Cardiac muscle cell (in vitro differentiated cells and primary cell): ENCODE measurements around the gene RBMX. TPM values are rescaled to one million over a fixed set of nuclear protein-coding genes. Genes with fewer than 3 reads are reported as not detected.
"Not testable (repeated sequence)": the region's sequence is repeated elsewhere in the genome, so short reads cannot be mapped to it uniquely, and the experiment has no call there.

Experiments
- DNase-seq, 2 donors: peaks; one replicate each; pipeline versions ENCODE4 v3.0.0 to v3.0.0-alpha.2; 2010 to 2017; ENCODE audit warnings: low read depth in 1 of 2, low spot score in 1 of 2
- H3K27ac ChIP-seq: fragments of 200-600 bp; sonication (generic); 2 replicates; pipeline ENCODE4 v1.5.1; 2016
- H3K27me3 ChIP-seq: fragments of 200-600 bp; sonication (generic); 2 replicates; pipeline ENCODE4 v1.6.0; 2016; ENCODE audit warnings: control low read depth
- H3K36me3 ChIP-seq: fragments of 200-600 bp; sonication (generic); 2 replicates; pipeline ENCODE4 v1.5.1; 2016; ENCODE audit warnings: control low read depth
- H3K4me1 ChIP-seq: fragments of 200-600 bp; sonication (generic); 2 replicates; pipeline ENCODE4 v1.8.1; 2017; ENCODE audit warnings: low read depth, mild to moderate bottlenecking, mixed run types
- H3K4me3 ChIP-seq: fragments of 200-600 bp; sonication (generic); 2 replicates; pipeline ENCODE4 v1.5.1; 2016; ENCODE audit warnings: mild to moderate bottlenecking
- H3K9me3 ChIP-seq: fragments of 200-600 bp; sonication (generic); 2 replicates; pipeline ENCODE4 v1.5.1; 2017; ENCODE audit warnings: low read depth, mild to moderate bottlenecking, control low read depth
- CTCF ChIP-seq: IDR thresholded peaks from 2 replicates; pipeline ENCODE4 v1.5.1; 2012; ENCODE audit warnings: low read depth, mild to moderate bottlenecking, low read length
- polyA plus RNA-seq: library from polyadenylated mRNA; unstranded; fragments of >200 nt; fragmentation: Nextera tagmentation; extraction: Ambion mirVana; gene quantifications from 2 replicates; pipeline ENCODE4 v1.2.1, GENCODE V29; 2016
- total RNA-seq: library from RNA; depleted of rRNA; stranded (reverse); fragments of >200 nt; gene quantifications from 2 replicates; pipeline ENCODE4 v1.2.3, GENCODE V29; 2016

Gene RBMX
- total RNA-seq (304 and 370 TPM in 2 replicates), polyA plus RNA-seq (169 and 232 TPM in 2 replicates)

- Histone ChIP-seq H3K27ac (peak within 1 kb of the TSS; percentile 93), H3K4me1 (no peaks in the 10 kb centered on the region), H3K27me3 (no peaks in the 10 kb centered on the region), H3K36me3 (peaks cover 17% of the 10 kb centered on the region), H3K4me3 (peak within 1 kb of the TSS; percentile 77), H3K9me3 (no peaks in the 10 kb centered on the region)
- peak; percentile 92 to 95 for DNase-seq
- no peak for TF ChIP-seq CTCF
These were observed at the start of gene RBMX for GRCh38 chrX:136880452-136881013. Gene RBMX (minus strand): TSS chrX:136880725. CDS start chrX:136879427, 1,298 bp downstream.

GRCh38 chrX:136921438-136921837 is 40.9 kb upstream of the RBMX start:
- not testable (repeated sequence) for H3K36me3 ChIP-seq, H3K27me3 ChIP-seq, H3K4me3 ChIP-seq, H3K9me3 ChIP-seq, H3K4me1 ChIP-seq, H3K27ac ChIP-seq, DNase-seq

- Histone ChIP-seq H3K4me1 (no peaks in the 10 kb centered on the region), H3K27ac (no peak overlapping the region), H3K36me3 (no peaks in the 10 kb centered on the region), H3K9me3 (no peaks in the 10 kb centered on the region), H3K4me3 (no peak overlapping the region), H3K27me3 (no peaks in the 10 kb centered on the region)
- TF ChIP-seq CTCF = no peak
- no peak for DNase-seq
These were observed 39.5 kb upstream of the RBMX start for GRCh38 chrX:136920001-136920400.

- DNase-seq = no peak
- no peak for TF ChIP-seq CTCF
- Histone ChIP-seq H3K36me3 (no peaks in the 10 kb centered on the region), H3K27ac (no peak overlapping the region), H3K4me1 (no peaks in the 10 kb centered on the region), H3K4me3 (no peak overlapping the region), H3K9me3 (no peaks in the 10 kb centered on the region), H3K27me3 (no peaks in the 10 kb centered on the region)
These were observed 36.3 kb upstream of the RBMX start for GRCh38 chrX:136916827-136917226.

- H3K4me3 ChIP-seq, H3K9me3 ChIP-seq, H3K4me1 ChIP-seq, H3K36me3 ChIP-seq, DNase-seq, H3K27ac ChIP-seq, H3K27me3 ChIP-seq: not testable (repeated sequence)
These were observed 31.1 kb upstream of the RBMX start for GRCh38 chrX:136911661-136912060.

GRCh38 chrX:136911253-136911652 is 30.7 kb upstream of the RBMX start:
- no peaks in the 10 kb centered on the region for H3K9me3 ChIP-seq
- no peak for TF ChIP-seq CTCF
- no peak overlapping the region for H3K4me3 ChIP-seq
- H3K27ac ChIP-seq = no peak overlapping the region
- H3K4me1 ChIP-seq = no peaks in the 10 kb centered on the region
- no peaks in the 10 kb centered on the region for H3K27me3 ChIP-seq
- no peak for DNase-seq
- H3K36me3 ChIP-seq = no peaks in the 10 kb centered on the region
